GM19240 (cell line): ENCODE data around the gene ZNF625.
"Not testable (repeated sequence)": the region's sequence is repeated elsewhere in the genome, so short reads cannot be mapped to it uniquely, and the experiment has no call there.

Source experiments
- DNase-seq: peaks from one replicate; pipeline ENCODE4 v3.0.0; 2011; ENCODE audit warnings: low spot score; ENCODE audit not compliant: insufficient read length

Gene ZNF625

GRCh38 chr19:12139269-12139668, 17.3 kb downstream of the ZNF625 start:
- no peak for DNase-seq

GRCh38 chr19:12137221-12137940, 19.2 kb downstream of the ZNF625 start:
- no peak for DNase-seq

- DNase-seq = no peak
These were observed 23.5 kb downstream of the ZNF625 start for GRCh38 chr19:12133069-12133468.

- DNase-seq = no peak
These were observed 29.8 kb downstream of the ZNF625 start for GRCh38 chr19:12126707-12127106.

DNA sequence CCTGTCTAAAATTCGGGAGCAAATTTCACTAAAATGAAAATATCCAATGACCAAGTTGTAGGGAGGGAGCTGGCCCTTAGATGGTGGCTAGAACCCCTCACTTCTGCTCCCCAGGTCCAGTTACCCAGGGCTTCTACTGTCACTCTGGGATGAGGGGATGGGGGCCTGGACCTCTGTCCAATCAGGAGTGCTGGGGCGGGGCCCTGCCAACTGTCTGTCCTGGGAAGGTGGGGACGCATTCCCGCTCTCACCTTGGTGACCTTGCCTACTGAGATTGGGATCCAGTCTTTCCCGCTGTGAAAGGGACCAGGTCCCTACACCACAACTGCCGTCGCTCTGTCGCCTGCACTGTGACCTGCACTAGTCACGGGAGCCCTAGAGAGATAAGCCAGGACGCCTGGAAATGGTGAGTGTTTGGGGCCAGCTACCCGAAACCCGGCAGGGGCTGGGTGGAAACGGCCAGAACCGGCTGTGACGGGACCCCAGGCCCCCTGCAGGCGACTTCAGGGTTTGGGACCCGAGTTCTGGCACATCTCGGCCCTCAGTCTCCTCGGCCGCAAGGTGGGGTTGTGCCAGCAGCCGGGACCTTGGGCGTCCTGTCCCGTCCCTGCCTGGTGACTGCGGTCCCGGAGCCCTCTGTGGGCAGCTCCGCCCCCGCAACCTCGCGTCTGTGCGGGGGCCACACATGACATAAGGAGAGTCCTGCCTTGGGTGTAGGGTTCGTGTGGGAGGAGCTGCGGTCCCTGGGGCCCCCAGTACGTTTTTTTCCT, 39.1 kb downstream of the ZNF625 start:
- DNase-seq = no peak

DNA sequence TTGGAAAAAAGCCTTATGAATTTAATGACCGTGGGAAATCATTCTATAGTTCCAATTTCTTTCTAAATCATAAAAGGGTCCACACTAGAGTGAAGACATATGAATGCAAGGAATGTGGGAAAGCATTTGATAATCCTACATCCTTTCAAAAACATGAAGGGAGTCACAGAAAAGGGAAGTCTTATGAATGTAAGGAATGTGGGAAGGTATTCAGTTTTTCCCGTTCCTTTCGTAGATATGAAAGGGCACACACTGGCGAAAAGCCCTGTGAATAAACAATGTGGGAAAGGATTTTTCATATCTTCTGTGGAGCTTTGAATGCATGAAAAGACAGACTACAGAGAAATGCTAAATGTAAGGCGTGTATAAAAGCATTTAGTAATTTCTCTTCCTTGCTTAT, 43.4 kb downstream of the ZNF625 start:
- DNase-seq = no peak

- no peak for DNase-seq
These were observed 43.8 kb downstream of the ZNF625 start for GRCh38 chr19:12112701-12113100.

DNA sequence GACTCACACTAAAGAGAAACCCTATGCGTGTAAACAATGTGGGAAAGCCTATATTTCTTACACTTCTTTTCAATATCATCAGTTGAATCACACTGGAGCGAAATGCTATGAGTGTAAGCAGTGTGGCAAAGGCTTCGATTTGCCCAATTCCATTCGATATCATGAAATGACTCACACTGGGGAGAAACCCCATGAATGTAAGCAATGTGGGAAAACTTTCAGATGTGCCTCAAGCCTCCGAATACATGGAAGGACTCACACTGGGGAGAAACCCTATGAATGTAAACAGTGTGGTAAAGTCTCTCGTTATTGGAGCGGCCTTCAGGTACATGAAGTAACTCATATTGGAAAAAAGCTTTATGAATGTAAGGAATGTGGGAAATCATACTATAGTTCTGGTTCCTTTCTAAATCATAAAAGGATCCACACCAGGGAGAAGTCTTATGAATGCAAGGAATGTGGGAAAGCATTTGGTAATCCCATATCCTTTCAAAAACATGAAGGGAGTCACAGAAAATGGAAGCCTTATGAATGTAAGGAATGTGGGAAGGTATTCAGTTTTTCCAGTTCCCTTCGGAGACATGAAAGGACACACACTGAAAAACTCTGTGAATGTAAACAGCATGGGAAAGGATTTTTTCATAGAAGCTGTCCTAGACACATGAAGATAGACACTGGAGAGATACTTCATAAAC, 44.4 kb downstream of the ZNF625 start:
- no peak for DNase-seq

DNA sequence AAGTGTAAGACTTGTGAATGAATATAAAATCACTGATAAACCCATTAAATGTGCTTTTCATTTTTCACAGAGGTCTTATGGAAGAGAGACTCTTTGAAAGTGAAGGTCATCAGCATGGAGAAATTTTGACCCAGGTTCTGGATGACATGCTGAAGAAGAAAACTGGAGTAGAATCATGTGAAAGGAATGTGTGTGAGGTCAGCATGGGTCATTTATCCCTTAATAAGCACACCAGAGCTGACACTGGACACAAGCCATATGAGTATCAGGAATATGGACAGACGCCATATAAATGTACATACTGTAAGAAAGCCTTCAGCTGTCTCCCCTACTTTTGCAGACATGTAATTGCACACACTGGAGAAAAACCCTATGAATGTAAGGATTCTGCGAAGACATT, 45.4 kb downstream of the ZNF625 start:
- DNase-seq = no peak

- DNase-seq = not testable (repeated sequence)
These were observed 52.6 kb downstream of the ZNF625 start for GRCh38 chr19:12103909-12104308.

- DNase-seq = no peak
These were observed 58.5 kb downstream of the ZNF625 start for GRCh38 chr19:12098040-12098439.

DNA sequence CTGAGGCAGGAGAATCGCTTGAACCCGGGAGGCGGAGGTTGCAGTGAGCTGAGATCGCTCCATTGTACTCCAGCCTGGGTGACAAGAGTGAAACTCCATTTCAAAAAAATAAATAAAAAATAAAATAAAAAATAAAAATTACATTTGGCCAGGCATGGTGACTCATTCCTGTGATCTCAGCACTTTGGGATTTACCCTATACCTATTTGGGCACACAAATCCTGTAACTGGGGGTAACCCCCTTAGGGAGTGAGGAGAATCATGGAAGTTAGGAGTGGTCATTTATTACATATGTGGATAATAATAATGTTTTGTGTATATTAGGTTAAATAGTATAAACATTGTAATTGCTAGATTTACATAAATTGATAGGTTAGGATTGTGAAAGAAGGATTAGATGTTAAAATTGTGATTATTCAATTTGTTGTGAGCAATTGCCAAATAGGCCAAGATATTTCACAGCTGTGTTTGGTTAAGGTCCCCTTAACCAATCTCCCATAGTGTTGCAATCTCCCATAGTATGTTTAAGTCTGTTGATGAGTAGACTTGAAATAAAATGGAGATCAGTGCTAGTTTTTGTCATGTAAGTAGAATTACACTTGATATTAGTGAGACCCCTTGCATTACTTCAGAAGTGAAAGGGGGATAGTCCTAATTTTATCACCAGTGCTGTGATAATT, 61.3 kb downstream of the ZNF625 start:
- no peak for DNase-seq
